GF-D8 (cell line): ENCODE results near the gene CTIF.
A peak's percentile ranks its signal among the peaks of the same experiment; 100 is the strongest.

Source experiments
- DNase-seq: peaks from one replicate; lab custom pipeline; 2025; lab: John Stamatoyannopoulos, UW

Gene CTIF

GRCh38 chr18:48552130-48552529 lies 13.3 kb downstream of the CTIF start:
- DNase-seq: no peak

- no peak for DNase-seq
Measured at GRCh38 chr18:48553236-48553635, 14.4 kb downstream of the CTIF start.

GRCh38 chr18:48554610-48555400 lies 16.0 kb downstream of the CTIF start:
- DNase-seq: no peak

GRCh38 chr18:48555465-48555995 lies 16.7 kb downstream of the CTIF start:
- no peak for DNase-seq

- no peak for DNase-seq
Measured at GRCh38 chr18:48557640-48558174, 18.9 kb downstream of the CTIF start.

GRCh38 chr18:48558248-48558647 lies 19.4 kb downstream of the CTIF start:
- DNase-seq: no peak

GRCh38 chr18:48560491-48560890 lies 21.7 kb downstream of the CTIF start:
- no peak for DNase-seq

- DNase-seq: peak; percentile 9
Measured at GRCh38 chr18:48562075-48562474, 23.2 kb downstream of the CTIF start.

- DNase-seq: no peak
Measured at GRCh38 chr18:48563027-48563426, 24.2 kb downstream of the CTIF start.

- no peak for DNase-seq
Measured at GRCh38 chr18:48564139-48564538, 25.3 kb downstream of the CTIF start.

- no peak for DNase-seq
Measured at GRCh38 chr18:48565105-48565504, 26.3 kb downstream of the CTIF start.

- DNase-seq: peak; percentile 46
Measured at GRCh38 chr18:48566589-48566988, 27.8 kb downstream of the CTIF start.

GRCh38 chr18:48567388-48567787 lies 28.6 kb downstream of the CTIF start:
- no peak for DNase-seq

- no peak for DNase-seq
Measured at GRCh38 chr18:48569139-48569914, 30.5 kb downstream of the CTIF start.

GRCh38 chr18:48569915-48570264 lies 31.1 kb downstream of the CTIF start:
- DNase-seq: no peak

GRCh38 chr18:48570313-48570712 lies 31.5 kb downstream of the CTIF start:
- DNase-seq: no peak

- DNase-seq: no peak
Measured at GRCh38 chr18:48571639-48572384, 33.0 kb downstream of the CTIF start.

GRCh38 chr18:48572402-48573126 lies 33.7 kb downstream of the CTIF start:
- no peak for DNase-seq

- DNase-seq: no peak
Measured at GRCh38 chr18:48573632-48574283, 34.9 kb downstream of the CTIF start.

- no peak for DNase-seq
Measured at GRCh38 chr18:48574667-48575300, 36.0 kb downstream of the CTIF start.

GRCh38 chr18:48575301-48575657 lies 36.4 kb downstream of the CTIF start:
- DNase-seq: no peak
